GM23338 (cell line): Measurements from ENCODE around the gene CTCFL.

Experiments used
- CREB1 ChIP-seq: fragments of 250-450 bp; sonication (Bioruptor Pico); IDR thresholded peaks from 2 replicates; pipeline ENCODE4 v1.5.0; 2020; ENCODE audit warnings: low read depth, mild to moderate bottlenecking, moderate library complexity
- EZH2 ChIP-seq: fragments of 200-600 bp; sonication (generic); IDR thresholded peaks from one replicate; pipeline ENCODE4 v1.8.0; 2017; ENCODE audit warnings: antibody characterized with exemption, mild to moderate bottlenecking, low read depth; ENCODE audit not compliant: unreplicated experiment
- EZH2phosphoT487 ChIP-seq: fragments of 200-600 bp; sonication (generic); IDR thresholded peaks from one replicate; pipeline ENCODE4 v1.8.1; 2018; ENCODE audit warnings: antibody characterized with exemption; ENCODE audit not compliant: unreplicated experiment
- JUNB ChIP-seq: IDR thresholded peaks from one replicate; pipeline ENCODE4 v1.6.1; 2016; ENCODE audit warnings: antibody characterized with exemption; ENCODE audit not compliant: unreplicated experiment
- POLR2AphosphoS5 ChIP-seq: IDR thresholded peaks from 2 replicates; pipeline ENCODE4 v1.6.1; 2016; ENCODE audit warnings: antibody characterized with exemption, low read depth
- ZNF114 ChIP-seq: fragments of 250-450 bp; sonication (Bioruptor Pico); IDR thresholded peaks from 2 replicates; pipeline ENCODE4 v1.5.0; 2020; ENCODE audit warnings: mild to moderate bottlenecking, moderate library complexity
- TF ChIP-seq, protein P1 (sequence below), 2 experiments: fragments of 200-600 bp in 1 of 2; sonication (generic) in 1 of 2; conservative IDR thresholded peaks; 2 replicates each; pipeline versions ENCODE4 v1.5.1 to v1.6.1; 2016 to 2017; ENCODE audit warnings: antibody characterized with exemption in 2 of 2, low read depth in 2 of 2, mild to moderate bottlenecking in 2 of 2, moderate library complexity in 1 of 2
- TF ChIP-seq, protein P2 (sequence below): IDR thresholded peaks from 2 replicates; pipeline ENCODE4 v1.6.1; 2016; ENCODE audit warnings: antibody characterized with exemption
- TF ChIP-seq, protein P3 (sequence below): IDR thresholded peaks from one replicate; pipeline ENCODE4 v1.6.1; 2018; ENCODE audit warnings: antibody characterized with exemption; ENCODE audit not compliant: unreplicated experiment

DNA sequence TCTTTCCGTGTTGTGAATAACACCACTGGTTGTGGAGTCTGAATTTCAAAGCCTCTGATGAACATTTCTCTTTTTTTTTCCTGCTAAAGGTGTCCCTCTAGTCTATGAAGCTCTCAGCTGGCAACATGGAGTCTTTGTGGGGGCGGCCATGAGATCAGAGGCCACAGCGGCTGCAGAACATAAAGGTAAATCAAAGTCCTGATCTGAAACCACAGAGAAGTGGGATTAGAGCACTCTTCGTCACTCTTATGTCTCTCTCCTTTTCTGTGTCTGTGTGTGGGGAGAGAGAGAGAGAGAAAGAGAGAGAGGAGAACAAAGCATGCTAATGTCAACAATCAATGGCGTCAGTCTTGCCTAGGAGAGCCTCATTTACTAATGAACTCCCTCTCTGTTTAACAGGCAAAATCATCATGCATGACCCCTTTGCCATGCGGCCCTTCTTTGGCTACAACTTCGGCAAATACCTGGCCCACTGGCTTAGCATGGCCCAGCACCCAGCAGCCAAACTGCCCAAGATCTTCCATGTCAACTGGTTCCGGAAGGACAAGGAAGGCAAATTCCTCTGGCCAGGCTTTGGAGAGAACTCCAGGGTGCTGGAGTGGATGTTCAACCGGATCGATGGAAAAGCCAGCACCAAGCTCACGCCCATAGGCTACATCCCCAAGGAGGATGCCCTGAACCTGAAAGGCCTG is 40.2 kb upstream of the CTCFL start:
- TF ChIP-seq, protein P1, sequence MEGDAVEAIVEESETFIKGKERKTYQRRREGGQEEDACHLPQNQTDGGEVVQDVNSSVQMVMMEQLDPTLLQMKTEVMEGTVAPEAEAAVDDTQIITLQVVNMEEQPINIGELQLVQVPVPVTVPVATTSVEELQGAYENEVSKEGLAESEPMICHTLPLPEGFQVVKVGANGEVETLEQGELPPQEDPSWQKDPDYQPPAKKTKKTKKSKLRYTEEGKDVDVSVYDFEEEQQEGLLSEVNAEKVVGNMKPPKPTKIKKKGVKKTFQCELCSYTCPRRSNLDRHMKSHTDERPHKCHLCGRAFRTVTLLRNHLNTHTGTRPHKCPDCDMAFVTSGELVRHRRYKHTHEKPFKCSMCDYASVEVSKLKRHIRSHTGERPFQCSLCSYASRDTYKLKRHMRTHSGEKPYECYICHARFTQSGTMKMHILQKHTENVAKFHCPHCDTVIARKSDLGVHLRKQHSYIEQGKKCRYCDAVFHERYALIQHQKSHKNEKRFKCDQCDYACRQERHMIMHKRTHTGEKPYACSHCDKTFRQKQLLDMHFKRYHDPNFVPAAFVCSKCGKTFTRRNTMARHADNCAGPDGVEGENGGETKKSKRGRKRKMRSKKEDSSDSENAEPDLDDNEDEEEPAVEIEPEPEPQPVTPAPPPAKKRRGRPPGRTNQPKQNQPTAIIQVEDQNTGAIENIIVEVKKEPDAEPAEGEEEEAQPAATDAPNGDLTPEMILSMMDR (conservative IDR thresholded peaks at IDR 0.05; ENCODE audit: low read depth in 2 of 2) = no peak
- TF ChIP-seq EZH2 = no peak
- no peak for TF ChIP-seq POLR2AphosphoS5
- TF ChIP-seq, protein P2, sequence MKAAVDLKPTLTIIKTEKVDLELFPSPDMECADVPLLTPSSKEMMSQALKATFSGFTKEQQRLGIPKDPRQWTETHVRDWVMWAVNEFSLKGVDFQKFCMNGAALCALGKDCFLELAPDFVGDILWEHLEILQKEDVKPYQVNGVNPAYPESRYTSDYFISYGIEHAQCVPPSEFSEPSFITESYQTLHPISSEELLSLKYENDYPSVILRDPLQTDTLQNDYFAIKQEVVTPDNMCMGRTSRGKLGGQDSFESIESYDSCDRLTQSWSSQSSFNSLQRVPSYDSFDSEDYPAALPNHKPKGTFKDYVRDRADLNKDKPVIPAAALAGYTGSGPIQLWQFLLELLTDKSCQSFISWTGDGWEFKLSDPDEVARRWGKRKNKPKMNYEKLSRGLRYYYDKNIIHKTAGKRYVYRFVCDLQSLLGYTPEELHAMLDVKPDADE = no peak
- TF ChIP-seq JUNB = no peak
- TF ChIP-seq, protein P3, sequence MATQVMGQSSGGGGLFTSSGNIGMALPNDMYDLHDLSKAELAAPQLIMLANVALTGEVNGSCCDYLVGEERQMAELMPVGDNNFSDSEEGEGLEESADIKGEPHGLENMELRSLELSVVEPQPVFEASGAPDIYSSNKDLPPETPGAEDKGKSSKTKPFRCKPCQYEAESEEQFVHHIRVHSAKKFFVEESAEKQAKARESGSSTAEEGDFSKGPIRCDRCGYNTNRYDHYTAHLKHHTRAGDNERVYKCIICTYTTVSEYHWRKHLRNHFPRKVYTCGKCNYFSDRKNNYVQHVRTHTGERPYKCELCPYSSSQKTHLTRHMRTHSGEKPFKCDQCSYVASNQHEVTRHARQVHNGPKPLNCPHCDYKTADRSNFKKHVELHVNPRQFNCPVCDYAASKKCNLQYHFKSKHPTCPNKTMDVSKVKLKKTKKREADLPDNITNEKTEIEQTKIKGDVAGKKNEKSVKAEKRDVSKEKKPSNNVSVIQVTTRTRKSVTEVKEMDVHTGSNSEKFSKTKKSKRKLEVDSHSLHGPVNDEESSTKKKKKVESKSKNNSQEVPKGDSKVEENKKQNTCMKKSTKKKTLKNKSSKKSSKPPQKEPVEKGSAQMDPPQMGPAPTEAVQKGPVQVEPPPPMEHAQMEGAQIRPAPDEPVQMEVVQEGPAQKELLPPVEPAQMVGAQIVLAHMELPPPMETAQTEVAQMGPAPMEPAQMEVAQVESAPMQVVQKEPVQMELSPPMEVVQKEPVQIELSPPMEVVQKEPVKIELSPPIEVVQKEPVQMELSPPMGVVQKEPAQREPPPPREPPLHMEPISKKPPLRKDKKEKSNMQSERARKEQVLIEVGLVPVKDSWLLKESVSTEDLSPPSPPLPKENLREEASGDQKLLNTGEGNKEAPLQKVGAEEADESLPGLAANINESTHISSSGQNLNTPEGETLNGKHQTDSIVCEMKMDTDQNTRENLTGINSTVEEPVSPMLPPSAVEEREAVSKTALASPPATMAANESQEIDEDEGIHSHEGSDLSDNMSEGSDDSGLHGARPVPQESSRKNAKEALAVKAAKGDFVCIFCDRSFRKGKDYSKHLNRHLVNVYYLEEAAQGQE = no peak
- no peak for TF ChIP-seq CREB1 (CRISPR knock-in tag)
- no peak for TF ChIP-seq ZNF114 (CRISPR knock-in tag)
- TF ChIP-seq EZH2phosphoT487 = no peak
